Measurements from ENCODE around the gene CLDN10. TPM values are rescaled to one million over a fixed set of nuclear protein-coding genes. Genes with fewer than 3 reads are reported as not detected.

CLDN10 gene, protein sequence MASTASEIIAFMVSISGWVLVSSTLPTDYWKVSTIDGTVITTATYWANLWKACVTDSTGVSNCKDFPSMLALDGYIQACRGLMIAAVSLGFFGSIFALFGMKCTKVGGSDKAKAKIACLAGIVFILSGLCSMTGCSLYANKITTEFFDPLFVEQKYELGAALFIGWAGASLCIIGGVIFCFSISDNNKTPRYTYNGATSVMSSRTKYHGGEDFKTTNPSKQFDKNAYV
- 48.4 and 63.6 TPM in 2 replicates for polyA plus RNA-seq

DNA sequence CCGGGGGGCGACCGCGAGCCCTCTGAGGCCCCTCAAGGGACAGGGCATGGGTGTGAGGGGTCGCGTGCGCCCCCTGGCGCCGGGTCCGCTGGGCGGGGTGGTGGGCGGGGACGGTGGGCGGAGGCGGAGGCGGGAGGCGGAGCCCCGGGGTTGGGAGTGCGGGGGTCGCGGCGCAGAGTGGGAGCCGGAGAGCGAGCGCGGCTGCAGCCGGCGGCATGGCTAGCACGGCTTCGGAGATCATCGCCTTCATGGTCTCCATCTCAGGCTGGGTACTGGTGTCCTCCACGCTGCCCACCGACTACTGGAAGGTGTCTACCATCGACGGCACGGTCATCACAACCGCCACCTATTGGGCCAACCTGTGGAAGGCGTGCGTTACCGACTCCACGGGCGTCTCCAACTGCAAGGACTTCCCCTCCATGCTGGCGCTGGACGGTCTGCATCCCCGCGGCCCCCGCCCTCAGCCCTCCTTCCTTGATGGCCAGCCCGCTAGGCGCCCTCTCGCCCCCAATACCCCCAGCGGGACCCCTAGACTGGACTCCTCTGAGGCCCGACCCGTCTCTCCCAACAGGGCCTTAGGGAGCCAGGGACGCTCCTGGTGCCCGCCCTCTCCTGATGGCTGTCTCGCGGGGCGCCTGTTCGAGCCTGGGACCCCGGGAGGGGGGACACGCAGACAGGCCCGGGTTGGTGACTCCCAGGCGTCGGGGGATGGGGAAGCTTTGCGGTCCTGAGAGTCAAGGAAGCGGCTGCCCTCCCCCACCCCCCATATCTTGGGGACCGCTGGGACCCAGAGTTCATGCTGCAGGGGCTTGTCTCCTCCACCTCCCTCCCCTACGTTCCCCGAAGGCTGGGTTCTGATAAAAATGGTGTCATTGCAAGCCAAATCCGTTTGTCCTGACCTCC lies at the start of gene CLDN10:
Gene CLDN10 (plus strand): TSS at position 182 of the 903 bp plus-strand sequence. CDS start 34 bp downstream, at position 216.

Other genes with a start within 250 kb of the CLDN10 start
- 4.0 and 4.9 TPM in 2 replicates for gene DZIP1, start 92.0 kb downstream of the CLDN10 start, polyA plus RNA-seq
- 40.4 and 42.0 TPM in 2 replicates for gene DNAJC3, start 124.4 kb downstream of the CLDN10 start, polyA plus RNA-seq